ENCODE results near the gene OR5K2.

GRCh38 chr3:98536456-98537017 lies 39.1 kb downstream of the OR5K2 start:
- TF ChIP-seq, protein P1, sequence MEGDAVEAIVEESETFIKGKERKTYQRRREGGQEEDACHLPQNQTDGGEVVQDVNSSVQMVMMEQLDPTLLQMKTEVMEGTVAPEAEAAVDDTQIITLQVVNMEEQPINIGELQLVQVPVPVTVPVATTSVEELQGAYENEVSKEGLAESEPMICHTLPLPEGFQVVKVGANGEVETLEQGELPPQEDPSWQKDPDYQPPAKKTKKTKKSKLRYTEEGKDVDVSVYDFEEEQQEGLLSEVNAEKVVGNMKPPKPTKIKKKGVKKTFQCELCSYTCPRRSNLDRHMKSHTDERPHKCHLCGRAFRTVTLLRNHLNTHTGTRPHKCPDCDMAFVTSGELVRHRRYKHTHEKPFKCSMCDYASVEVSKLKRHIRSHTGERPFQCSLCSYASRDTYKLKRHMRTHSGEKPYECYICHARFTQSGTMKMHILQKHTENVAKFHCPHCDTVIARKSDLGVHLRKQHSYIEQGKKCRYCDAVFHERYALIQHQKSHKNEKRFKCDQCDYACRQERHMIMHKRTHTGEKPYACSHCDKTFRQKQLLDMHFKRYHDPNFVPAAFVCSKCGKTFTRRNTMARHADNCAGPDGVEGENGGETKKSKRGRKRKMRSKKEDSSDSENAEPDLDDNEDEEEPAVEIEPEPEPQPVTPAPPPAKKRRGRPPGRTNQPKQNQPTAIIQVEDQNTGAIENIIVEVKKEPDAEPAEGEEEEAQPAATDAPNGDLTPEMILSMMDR (IDR thresholded peaks at IDR 0.05): no peak
- TF ChIP-seq POLR2A (IDR thresholded peaks at IDR 0.05): no peak

All from right lobe of liver (tissue), 4 donors.